WTC11 (cell line): ENCODE data around the gene MOGAT1. TPM values are rescaled to one million over a fixed set of nuclear protein-coding genes. Genes with fewer than 3 reads are reported as not detected.

Experiments
- ATAC-seq: fragments of 200-7000 bp; cut with Tn5 transposase; 2 replicates; pipeline ENCODE4 v1.10.0; 2021; ENCODE audit warnings: mild to moderate bottlenecking, moderate library complexity
- CTCF ChIA-PET: fragments of 300-600 bp; sonication (Branson Sonifier 250); formaldehyde crosslinking; loops from one replicate; lab custom pipeline; 2021; ENCODE audit warnings: antibody characterized with exemption; lab: Charles Lee
- POLR2A ChIA-PET: fragments of 350-600 bp; sonication (Branson Sonifier 250); formaldehyde crosslinking; loops from one replicate; lab custom pipeline; 2021; ENCODE audit warnings: antibody characterized with exemption; lab: Charles Lee
- DNase-seq: peaks from one replicate; pipeline ENCODE4 v3.0.0; 2021; ENCODE audit warnings: low spot score
- H3K27ac Mint-ChIP-seq: 2 replicates; pipeline ENCODE4 v1.8.0; 2021; ENCODE audit warnings: mixed read lengths
- H3K27me3 Mint-ChIP-seq: 2 replicates; pipeline ENCODE4 v1.8.0; 2021; ENCODE audit warnings: low read depth, mild to moderate bottlenecking, moderate library complexity, mixed read lengths
- H3K36me3 Mint-ChIP-seq: 2 replicates; pipeline ENCODE4 v1.8.0; 2021; ENCODE audit warnings: mixed read lengths
- H3K4me1 Mint-ChIP-seq: 2 replicates; pipeline ENCODE4 v1.8.0; 2022; ENCODE audit warnings: mixed read lengths
- H3K4me3 Mint-ChIP-seq: 2 replicates; pipeline ENCODE4 v1.8.0; 2021; ENCODE audit warnings: mild to moderate bottlenecking, moderate library complexity, mixed read lengths
- H3K9me3 Mint-ChIP-seq: 2 replicates; pipeline ENCODE4 v1.8.0; 2021; ENCODE audit warnings: mixed read lengths
- AFF4 ChIP-seq: sonication (generic); formaldehyde crosslinking; IDR thresholded peaks from 2 replicates; pipeline ENCODE4 v1.8.1; 2023; ENCODE audit warnings: mild to moderate bottlenecking, missing genetic modification reagents, borderline replicate concordance
- CDX4 ChIP-seq: fragments of 250-450 bp; sonication (Bioruptor Pico); IDR thresholded peaks from 2 replicates; pipeline ENCODE4 v1.9.0; 2021; ENCODE audit warnings: moderate library complexity, mild to moderate bottlenecking, inconsistent platforms, borderline replicate concordance
- E2F5 ChIP-seq: sonication (generic); formaldehyde crosslinking; IDR thresholded peaks from 2 replicates; pipeline ENCODE4 v1.8.1; 2022; ENCODE audit warnings: mild to moderate bottlenecking, moderate library complexity, missing genetic modification reagents
- ERG ChIP-seq: fragments of 250-450 bp; sonication (Bioruptor Pico); IDR thresholded peaks from 2 replicates; pipeline ENCODE4 v1.8.0; 2021; ENCODE audit warnings: mild to moderate bottlenecking
- HMGA2 ChIP-seq: fragments of 250-450 bp; sonication (Bioruptor Pico); IDR thresholded peaks from 2 replicates; pipeline ENCODE4 v1.4.0; 2021; ENCODE audit warnings: mild to moderate bottlenecking, moderate library complexity
- HMGXB4 ChIP-seq: sonication (generic); formaldehyde crosslinking; IDR thresholded peaks from 2 replicates; pipeline ENCODE4 v1.8.1; 2023; ENCODE audit warnings: mild to moderate bottlenecking, moderate library complexity, missing genetic modification reagents
- JAZF1 ChIP-seq: fragments of 250-450 bp; sonication (Bioruptor Pico); IDR thresholded peaks from 2 replicates; pipeline ENCODE4 v1.9.0; 2021; ENCODE audit warnings: moderate library complexity, mild to moderate bottlenecking, inconsistent platforms
- JUN ChIP-seq: sonication (generic); formaldehyde crosslinking; IDR thresholded peaks from 2 replicates; pipeline ENCODE4 v1.8.0; 2023; ENCODE audit warnings: mild to moderate bottlenecking, missing genetic modification reagents
- MAX ChIP-seq: sonication (generic); formaldehyde crosslinking; IDR thresholded peaks from 2 replicates; pipeline ENCODE4 v1.8.0; 2022; ENCODE audit warnings: mild to moderate bottlenecking, missing genetic modification reagents
- NFE2L1 ChIP-seq: sonication (generic); formaldehyde crosslinking; IDR thresholded peaks from 2 replicates; pipeline ENCODE4 v1.8.1; 2023; ENCODE audit warnings: missing genetic modification reagents
- NR1H2 ChIP-seq: sonication (generic); formaldehyde crosslinking; IDR thresholded peaks from 2 replicates; pipeline ENCODE4 v1.9.0; 2021; ENCODE audit warnings: mild to moderate bottlenecking, moderate library complexity, missing genetic modification reagents
- SOX15 ChIP-seq: fragments of 250-450 bp; sonication (Bioruptor Pico); IDR thresholded peaks from 2 replicates; pipeline ENCODE4 v1.9.0; 2021; ENCODE audit warnings: mild to moderate bottlenecking
- SP1 ChIP-seq: sonication (generic); formaldehyde crosslinking; conservative IDR thresholded peaks from 2 replicates; pipeline ENCODE4 v1.8.1; 2022; ENCODE audit warnings: missing genetic modification reagents
- ZBTB43 ChIP-seq: sonication (generic); formaldehyde crosslinking; IDR thresholded peaks from 2 replicates; pipeline ENCODE4 v1.8.1; 2023; ENCODE audit warnings: mild to moderate bottlenecking, missing genetic modification reagents
- ZNF138 ChIP-seq: sonication (generic); formaldehyde crosslinking; conservative IDR thresholded peaks from 2 replicates; pipeline ENCODE4 v1.8.1; 2022; ENCODE audit warnings: mild to moderate bottlenecking, moderate library complexity, missing genetic modification reagents
- ZNF281 ChIP-seq: sonication (generic); formaldehyde crosslinking; IDR thresholded peaks from 2 replicates; pipeline ENCODE4 v1.8.0; 2023; ENCODE audit warnings: mild to moderate bottlenecking, missing genetic modification reagents
- ZSCAN18 ChIP-seq: fragments of 250-450 bp; sonication (Bioruptor Pico); IDR thresholded peaks from 2 replicates; pipeline ENCODE4 v2.1.2; 2022; ENCODE audit warnings: mild to moderate bottlenecking, moderate library complexity
- total RNA-seq: library from RNA; stranded (reverse); gene quantifications from 3 replicates; pipeline ENCODE4 v1.2.3, GENCODE V29; 2021

MOGAT1 gene
- total RNA-seq, 1 experiment from 2014 or later, result 0.72 TPM

- no peaks in the 10 kb centered on the region for H3K9me3 Mint-ChIP-seq
- H3K4me3 Mint-ChIP-seq, result no peak overlapping the region
- no peak overlapping the region for H3K27ac Mint-ChIP-seq
- POLR2A ChIA-PET, result no interaction called here
- peaks cover 20% of the 10 kb centered on the region for H3K4me1 Mint-ChIP-seq
- DNase-seq (no peak), ATAC-seq (no peak)
- TF ChIP-seq E2F5 (CRISPR knock-in tag), result no peak
- no peak for TF ChIP-seq HMGA2 (CRISPR knock-in tag)
- TF ChIP-seq ZNF281 (CRISPR knock-in tag), result no peak
- TF ChIP-seq ZBTB43 (CRISPR knock-in tag), result no peak
- no peak for TF ChIP-seq HMGXB4 (CRISPR knock-in tag)
- TF ChIP-seq JAZF1 (CRISPR knock-in tag), result no peak
- no peak for TF ChIP-seq SP1 (CRISPR knock-in tag)
- no peak for TF ChIP-seq JUN (CRISPR knock-in tag)
- no peak for TF ChIP-seq CDX4 (CRISPR knock-in tag)
- no peak for TF ChIP-seq ZNF138 (CRISPR knock-in tag)
- no peak for TF ChIP-seq ZSCAN18 (CRISPR knock-in tag)
- TF ChIP-seq SOX15 (CRISPR knock-in tag), result no peak
- no peak for TF ChIP-seq NR1H2 (CRISPR knock-in tag)
- no peak for TF ChIP-seq AFF4
- TF ChIP-seq MAX (CRISPR knock-in tag), result no peak
- TF ChIP-seq ERG (CRISPR knock-in tag), result no peak
- no peak for TF ChIP-seq NFE2L1
- H3K27me3 Mint-ChIP-seq, result 0 out of 2 replicates have a peak, but pooled peaks cover 2% of the 10 kb centered on the region
- no peaks in the 10 kb centered on the region for H3K36me3 Mint-ChIP-seq
- CTCF ChIA-PET, result interaction anchor here (0.6 kb wide), 1 partner anchor 295 kb away, joined by 3 read pairs; the partner anchor contains the start of gene KCNE4
Observed at GRCh38 chr2:222756951-222757650, 85.6 kb downstream of the MOGAT1 start.
